Left hindlimb (tissue), 1 donor: ENCODE measurements around the gene OR5AU1.

ENCODE experiments used
- DNase-seq: peaks from one replicate; pipeline ENCODE4 v3.0.0-alpha.2; 2018

OR5AU1 gene

DNA sequence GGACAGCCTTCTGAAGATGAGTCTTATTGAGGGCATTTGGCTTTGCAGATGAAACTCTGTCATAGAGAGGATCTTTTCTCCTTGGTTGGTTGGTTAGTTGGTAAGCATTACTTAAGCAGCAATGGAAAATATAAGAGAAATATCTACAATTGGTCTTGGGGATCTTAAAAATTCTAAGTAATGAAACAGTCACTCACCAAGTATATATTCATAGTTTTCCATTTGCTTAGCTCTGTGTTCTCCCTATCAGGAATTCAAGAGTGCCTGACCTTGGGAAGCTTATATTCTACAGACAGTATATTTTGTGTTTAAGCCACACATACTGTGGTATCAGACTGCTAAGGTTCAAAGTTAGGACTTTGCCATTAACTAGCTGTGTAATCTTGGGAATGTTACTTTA lies at the start of gene OR5AU1:
Gene OR5AU1, minus strand, starts transcription at position 101 of the 400 bp plus-strand sequence. CDS start 191 bp downstream, outside the sequence.
- DNase-seq = no peak

- no peak for DNase-seq
These were observed 49.3 kb upstream of the OR5AU1 start for GRCh38 chr14:21205026-21205677.

DNA sequence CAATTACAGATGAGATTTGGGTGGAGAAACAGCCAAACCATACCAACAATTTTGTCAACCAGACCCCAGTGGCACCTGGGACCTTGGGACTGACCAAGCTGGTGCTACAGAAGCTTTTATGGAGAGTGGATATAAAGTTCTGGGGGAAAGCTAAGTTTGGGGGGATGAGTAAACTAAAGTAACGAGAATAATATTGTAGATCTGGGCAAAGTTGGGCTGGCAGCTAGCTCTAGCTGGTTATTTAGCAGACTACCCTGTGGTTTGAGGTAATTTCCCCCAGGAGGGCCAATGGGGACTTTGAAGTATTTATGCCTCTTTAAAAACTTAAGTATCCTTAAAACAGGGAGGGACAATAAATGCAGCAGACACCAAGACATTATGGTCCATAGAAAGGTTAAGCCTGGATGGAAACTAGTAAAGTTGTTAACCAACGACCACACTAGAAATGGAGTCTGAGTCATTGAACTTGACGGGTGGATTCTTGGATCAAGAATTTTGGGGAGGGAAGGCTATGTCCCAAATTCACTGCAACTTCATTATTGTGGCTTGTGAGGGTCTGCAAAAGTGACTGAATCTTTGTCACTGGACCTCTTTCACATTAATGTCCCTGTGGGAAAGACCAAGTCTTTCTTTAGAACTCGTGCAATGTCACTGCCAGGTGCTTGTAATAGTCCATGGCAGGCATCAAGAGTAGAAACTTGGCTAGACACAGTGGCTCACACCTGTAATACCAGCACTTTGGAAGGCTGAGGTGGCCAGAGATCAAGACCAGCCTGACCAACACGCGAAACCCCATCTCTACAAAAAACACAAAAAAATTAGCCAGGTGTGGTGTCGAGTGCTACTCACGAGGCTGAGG lies 48.5 kb upstream of the OR5AU1 start:
- DNase-seq = no peak

GRCh38 chr14:21203470-21204166 lies 47.8 kb upstream of the OR5AU1 start:
- no peak for DNase-seq

GRCh38 chr14:21202463-21203358 lies 46.8 kb upstream of the OR5AU1 start:
- no peak for DNase-seq

- DNase-seq = no peak
These were observed 46.0 kb upstream of the OR5AU1 start for GRCh38 chr14:21201732-21202462.

DNA sequence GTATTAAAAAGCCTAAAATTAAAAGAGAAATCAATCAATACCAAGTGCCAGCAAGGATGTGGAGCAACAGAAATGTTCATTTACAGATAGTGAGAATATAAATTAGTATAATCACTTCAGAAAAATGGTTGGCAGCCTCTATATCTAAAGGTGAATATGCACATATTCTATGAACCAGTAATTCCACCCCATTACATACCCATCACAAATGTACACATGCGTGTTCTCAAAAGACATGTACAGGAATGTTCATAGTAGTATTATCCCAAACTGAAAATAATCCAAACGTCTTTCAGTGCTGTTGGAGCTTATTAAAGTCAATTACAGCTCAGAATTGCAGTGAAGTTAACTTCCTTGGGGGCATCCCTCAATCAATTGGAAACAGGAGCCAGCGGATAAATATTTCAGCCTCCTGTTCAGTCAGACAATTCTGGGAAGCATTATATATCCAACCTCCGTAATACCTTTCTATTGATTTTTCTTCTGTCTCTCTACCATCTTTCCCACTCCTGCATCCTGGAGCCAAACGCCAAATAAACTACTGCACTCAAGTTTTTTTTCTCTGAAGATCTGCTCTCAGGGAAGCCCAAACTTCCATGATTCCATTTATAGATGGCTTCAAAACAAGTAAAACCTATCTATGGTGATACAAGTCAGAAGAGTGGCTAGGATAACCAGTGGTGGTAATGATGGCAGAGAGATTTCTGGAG lies 45.0 kb upstream of the OR5AU1 start:
- no peak for DNase-seq

GRCh38 chr14:21199611-21200560 lies 44.0 kb upstream of the OR5AU1 start:
- no peak for DNase-seq

DNA sequence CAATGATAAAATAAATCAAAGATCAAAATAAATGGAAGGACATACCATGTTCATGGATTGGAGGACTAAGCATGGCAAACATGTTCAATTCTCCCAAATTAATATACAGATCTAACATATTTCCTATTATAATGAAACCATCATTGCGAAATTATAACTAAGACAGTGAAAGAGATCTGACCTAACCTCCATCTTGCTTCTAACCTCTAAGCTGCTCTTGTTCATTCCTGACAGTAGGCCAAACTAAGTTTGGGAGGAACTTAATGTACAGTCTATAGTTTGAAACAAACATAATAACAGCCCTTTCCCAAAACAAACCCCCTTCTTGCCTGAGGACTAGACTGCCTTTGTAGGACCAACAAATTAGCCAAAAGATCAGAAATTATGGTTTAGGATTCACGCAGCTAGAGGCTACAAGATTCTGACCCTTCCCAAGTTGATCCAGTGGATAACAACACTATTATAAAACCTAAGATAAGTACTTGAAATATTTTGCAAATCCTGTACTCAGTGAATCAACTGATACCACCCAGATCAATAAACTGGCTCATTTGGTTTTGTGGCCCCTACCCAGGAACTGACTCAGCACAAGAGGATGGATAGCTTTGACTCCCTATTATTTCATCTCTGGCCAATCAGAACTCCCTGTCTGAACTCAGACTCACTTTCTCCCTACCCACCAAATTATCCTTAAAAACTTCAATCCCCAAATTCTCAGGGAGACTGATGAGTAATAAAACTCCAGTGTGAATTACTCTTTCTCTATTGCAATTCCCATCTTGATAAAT lies 41.7 kb upstream of the OR5AU1 start:
- no peak for DNase-seq

GRCh38 chr14:21194597-21194996 lies 38.7 kb upstream of the OR5AU1 start:
- no peak for DNase-seq

DNA sequence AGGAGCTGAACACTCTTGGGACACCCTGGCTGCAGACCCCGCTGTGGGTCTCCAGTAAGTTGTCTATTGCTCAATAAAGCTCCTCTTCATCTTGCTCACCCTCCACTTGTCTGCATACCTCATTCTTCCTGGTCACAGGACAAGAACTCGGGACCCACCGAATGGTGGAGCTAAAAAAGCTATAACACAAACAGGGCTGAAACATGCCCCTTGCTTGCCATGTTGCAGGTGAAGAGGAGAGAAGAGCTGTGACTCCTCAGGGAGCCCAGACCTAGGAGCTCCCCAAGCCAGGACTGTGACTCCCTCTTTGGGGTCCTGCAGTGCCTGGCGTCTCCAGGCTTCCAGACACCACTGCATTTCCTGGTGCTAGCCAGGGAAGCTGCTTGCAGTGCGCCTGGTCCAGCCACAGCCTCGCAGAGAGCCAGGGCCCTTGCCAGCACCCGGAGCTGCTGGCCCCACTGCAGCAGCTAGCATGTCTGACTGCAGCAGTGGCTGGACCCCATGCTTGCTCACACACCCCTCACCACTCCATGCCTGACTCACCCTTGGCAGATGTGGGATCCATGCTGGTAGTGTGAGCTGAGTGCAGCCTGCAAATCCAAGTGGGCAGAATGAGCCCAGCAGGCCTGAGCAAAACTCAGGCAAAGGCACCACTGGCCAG lies 37.1 kb upstream of the OR5AU1 start:
- no peak for DNase-seq

GRCh38 chr14:21192447-21192822 lies 36.6 kb upstream of the OR5AU1 start:
- DNase-seq = no peak

GRCh38 chr14:21191809-21192446 lies 36.1 kb upstream of the OR5AU1 start:
- DNase-seq = peak; percentile 66

DNA sequence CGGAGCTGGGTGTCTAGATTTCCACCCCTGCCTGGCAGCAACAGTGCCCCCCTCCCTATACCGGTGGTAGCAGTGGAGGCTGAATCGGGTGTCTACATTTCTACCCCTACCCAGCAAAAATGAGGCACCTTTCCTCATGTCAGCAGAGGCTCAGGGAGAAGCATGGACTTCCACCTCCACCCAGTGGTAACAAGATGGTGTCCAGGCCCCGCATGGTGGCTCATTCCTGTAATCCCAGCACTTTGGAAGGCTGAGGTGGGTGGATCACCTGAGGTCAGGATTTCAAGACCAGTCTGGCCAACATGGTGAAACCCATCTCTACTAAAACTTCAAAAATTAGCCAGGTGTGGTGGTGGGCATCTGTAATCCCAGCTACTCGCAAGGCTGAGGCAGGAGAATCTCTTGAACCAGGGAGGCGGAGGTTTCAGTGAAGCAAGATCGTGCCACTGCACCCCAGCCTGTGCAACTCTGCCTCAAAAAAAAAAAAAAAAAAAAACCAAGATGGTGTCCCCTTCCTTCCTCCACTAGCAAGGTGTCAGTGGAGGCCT lies 35.5 kb upstream of the OR5AU1 start:
- no peak for DNase-seq

GRCh38 chr14:21185491-21185890 lies 29.6 kb upstream of the OR5AU1 start:
- DNase-seq = no peak

GRCh38 chr14:21184254-21184653 lies 28.4 kb upstream of the OR5AU1 start:
- DNase-seq = no peak

DNA sequence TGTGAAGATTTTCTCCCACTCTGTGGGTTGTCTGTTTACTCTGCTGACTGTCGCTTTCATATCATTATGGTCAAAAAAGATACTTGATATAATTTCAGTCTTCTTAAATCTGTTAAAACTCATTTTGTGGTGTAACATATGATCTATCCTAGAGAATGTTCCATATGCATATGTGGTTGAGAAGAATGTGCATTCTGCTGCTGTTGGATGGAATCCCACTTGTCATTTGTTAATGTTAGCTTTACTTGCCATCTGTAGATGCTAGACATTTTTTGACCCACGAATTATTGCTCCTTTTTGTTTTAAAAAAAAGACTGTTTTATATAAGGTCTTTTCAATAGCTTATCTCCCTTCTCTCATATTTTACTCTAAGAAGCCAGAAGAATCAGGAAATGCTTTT lies 26.3 kb upstream of the OR5AU1 start:
- no peak for DNase-seq

DNA sequence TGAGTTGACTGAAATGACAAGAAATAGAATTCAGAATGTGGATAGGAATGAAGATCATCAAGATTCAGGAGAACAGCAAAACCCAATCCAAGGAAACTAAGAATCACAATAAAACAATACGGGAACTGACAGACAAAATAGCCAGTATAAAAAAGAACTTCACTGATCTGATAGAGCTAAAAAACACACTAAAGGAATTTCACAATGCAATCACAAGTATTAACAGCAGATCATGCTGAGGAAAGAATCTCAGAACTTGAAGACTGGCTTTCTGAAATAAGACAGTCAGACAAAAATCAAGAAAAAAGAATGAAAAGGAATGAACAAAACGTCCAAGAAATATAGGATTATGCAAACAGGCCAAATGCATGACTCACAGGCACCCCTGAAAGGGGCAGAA lies 15.3 kb upstream of the OR5AU1 start:
- no peak for DNase-seq
